ENCODE measurements around the gene ZNF775.

Gene ZNF775

DNA sequence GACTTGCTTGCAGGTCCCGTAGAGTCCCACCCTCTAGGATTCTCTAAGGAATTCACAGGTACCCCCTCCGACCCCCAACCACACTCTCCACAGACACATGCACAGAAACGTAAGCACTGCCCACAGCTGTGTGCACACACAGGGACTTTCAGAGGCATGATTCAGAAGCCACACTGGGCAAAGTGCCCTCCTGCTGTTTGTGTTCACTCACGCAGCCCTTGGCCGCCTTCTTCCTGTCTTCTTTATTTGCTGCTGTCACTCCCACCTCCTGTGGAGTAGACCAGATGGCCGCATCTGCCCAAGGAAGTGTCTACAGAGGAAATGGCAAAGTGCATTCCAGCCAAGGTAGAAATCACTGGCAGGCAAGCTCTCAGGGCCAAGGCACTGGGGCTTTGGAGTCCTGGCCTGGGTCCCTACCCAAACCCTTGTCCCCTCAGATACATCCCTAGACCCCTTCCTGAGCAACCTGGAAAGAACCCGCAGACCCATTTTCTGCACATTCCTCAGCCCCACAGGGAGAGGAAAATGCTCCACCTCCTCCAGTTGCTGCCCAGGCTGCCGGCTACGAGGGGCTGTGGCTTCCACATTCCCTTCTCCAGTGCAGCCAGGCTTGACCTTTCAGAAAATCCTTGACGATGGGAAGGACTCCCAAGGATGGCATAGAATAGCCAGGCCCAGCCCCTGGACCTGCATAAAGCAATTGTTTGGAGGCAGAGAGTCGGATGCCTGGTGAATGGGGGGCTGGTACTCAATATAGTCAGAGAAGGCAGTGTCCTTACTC lies 49.7 kb downstream of the ZNF775 start:
- TF ChIP-seq, protein P1, sequence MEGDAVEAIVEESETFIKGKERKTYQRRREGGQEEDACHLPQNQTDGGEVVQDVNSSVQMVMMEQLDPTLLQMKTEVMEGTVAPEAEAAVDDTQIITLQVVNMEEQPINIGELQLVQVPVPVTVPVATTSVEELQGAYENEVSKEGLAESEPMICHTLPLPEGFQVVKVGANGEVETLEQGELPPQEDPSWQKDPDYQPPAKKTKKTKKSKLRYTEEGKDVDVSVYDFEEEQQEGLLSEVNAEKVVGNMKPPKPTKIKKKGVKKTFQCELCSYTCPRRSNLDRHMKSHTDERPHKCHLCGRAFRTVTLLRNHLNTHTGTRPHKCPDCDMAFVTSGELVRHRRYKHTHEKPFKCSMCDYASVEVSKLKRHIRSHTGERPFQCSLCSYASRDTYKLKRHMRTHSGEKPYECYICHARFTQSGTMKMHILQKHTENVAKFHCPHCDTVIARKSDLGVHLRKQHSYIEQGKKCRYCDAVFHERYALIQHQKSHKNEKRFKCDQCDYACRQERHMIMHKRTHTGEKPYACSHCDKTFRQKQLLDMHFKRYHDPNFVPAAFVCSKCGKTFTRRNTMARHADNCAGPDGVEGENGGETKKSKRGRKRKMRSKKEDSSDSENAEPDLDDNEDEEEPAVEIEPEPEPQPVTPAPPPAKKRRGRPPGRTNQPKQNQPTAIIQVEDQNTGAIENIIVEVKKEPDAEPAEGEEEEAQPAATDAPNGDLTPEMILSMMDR (IDR thresholded peaks at IDR 0.05; ENCODE audit: borderline replicate concordance, control extremely low read depth, extremely low read depth, insufficient read depth, missing control alignments), result no peak
- DNase-seq (ENCODE audit: low spot score), result no peak
- in situ Hi-C loops (cut with MboI; ENCODE audit: low sequenced_read_pairs, unreplicated experiment), result no loop called here

DNA sequence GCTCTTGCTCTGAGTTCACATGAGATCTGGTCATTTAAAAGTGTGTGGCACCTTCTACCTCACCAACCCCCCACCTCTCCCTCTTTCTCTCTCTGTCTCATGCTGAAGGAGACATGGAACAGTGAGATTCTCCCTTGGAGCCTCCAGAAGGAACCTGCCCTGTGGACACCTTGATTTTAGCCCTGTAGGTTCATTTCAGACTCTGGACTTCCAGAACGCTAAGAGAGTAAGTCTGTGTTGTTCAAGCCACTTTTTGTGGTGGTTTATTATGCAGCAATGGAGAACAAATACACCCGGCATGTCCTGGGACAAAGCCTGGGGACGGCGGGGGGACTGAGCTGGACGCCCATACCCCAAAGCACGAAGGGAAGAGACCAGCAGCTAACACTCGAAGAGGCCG lies 50.6 kb downstream of the ZNF775 start:
- DNase-seq (ENCODE audit: low spot score), result no peak
- in situ Hi-C loops (cut with MboI; ENCODE audit: low sequenced_read_pairs, unreplicated experiment), result no loop called here
- TF ChIP-seq, protein P1 (IDR thresholded peaks at IDR 0.05; ENCODE audit: borderline replicate concordance, control extremely low read depth, extremely low read depth, insufficient read depth, missing control alignments), result no peak

DNA sequence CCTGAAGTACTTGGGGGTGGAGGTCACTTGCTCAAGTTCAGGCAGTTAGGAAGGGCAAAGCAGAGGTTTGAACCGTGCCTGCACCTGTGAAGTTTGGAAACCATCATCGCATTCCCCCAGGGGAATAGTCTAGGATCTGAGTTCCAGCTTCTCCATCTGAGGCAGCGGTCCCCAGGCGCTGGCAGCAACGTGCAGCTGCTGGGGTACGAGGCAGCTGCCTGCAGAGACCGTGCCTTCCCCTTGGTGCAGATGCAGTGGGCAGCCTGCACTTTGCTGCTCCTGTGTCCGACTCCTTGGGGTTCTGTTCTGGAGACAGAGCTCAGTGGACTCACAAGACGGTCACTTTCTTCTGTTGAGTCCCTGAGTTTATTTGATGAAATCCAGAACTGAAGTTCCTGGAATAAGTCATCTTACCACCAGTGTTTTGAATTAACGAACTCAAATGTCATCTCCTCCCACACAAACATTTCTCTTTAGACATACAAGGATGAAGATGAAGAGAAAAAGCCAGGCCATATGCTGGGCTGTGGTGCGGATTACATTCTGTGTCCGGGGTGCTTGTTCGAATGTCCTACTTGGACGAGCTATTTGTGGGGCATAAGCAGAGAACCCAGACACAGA lies 51.4 kb downstream of the ZNF775 start:
- in situ Hi-C loops (cut with MboI; ENCODE audit: low sequenced_read_pairs, unreplicated experiment), result no loop called here
- no peak for DNase-seq (ENCODE audit: low spot score)
- TF ChIP-seq, protein P1 (IDR thresholded peaks at IDR 0.05; ENCODE audit: borderline replicate concordance, control extremely low read depth, extremely low read depth, insufficient read depth, missing control alignments), result no peak

DNA sequence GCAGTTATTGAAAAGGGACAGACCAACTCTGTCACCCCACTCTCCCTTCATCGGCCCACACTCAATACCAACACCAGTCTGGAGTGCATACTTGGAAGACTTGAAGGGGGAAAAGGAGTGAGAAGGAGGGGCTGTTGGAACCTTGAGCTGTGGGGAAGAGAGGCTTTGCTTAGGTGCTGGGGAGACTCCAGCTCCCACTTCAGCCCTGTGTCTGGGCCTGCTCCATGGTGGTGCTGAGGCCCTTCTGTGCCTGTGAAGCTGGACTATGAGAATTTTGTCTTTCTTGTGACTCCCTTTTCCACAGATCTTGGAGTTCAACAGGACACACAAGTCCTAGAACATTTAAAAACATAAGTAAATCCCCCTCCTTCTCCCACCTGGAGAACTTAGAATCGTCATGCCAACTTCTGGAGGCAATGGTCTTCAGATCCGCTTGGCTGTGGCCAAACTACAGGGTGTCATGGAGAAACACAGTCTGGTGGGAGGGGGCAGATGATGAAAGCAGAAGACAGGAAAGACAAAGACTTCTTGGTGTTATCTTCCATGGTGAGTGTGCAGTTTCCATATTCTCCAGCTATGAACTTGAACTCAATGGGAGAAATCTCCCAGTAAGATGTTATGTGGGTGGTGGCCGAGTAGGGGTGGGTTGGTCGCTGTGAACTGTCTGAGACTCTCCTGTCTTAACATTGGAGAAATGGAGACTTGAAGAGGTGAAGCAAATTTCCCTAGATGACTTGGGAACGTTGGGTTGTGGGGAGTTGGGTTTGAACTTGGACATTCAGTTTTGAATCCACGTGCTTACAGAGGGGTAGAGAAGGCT lies 52.9 kb downstream of the ZNF775 start:
- in situ Hi-C loops (cut with MboI; ENCODE audit: low sequenced_read_pairs, unreplicated experiment), result no loop called here
- DNase-seq (ENCODE audit: low spot score), result no peak
- TF ChIP-seq, protein P1 (IDR thresholded peaks at IDR 0.05; ENCODE audit: borderline replicate concordance, control extremely low read depth, extremely low read depth, insufficient read depth, missing control alignments), result no peak

DNA sequence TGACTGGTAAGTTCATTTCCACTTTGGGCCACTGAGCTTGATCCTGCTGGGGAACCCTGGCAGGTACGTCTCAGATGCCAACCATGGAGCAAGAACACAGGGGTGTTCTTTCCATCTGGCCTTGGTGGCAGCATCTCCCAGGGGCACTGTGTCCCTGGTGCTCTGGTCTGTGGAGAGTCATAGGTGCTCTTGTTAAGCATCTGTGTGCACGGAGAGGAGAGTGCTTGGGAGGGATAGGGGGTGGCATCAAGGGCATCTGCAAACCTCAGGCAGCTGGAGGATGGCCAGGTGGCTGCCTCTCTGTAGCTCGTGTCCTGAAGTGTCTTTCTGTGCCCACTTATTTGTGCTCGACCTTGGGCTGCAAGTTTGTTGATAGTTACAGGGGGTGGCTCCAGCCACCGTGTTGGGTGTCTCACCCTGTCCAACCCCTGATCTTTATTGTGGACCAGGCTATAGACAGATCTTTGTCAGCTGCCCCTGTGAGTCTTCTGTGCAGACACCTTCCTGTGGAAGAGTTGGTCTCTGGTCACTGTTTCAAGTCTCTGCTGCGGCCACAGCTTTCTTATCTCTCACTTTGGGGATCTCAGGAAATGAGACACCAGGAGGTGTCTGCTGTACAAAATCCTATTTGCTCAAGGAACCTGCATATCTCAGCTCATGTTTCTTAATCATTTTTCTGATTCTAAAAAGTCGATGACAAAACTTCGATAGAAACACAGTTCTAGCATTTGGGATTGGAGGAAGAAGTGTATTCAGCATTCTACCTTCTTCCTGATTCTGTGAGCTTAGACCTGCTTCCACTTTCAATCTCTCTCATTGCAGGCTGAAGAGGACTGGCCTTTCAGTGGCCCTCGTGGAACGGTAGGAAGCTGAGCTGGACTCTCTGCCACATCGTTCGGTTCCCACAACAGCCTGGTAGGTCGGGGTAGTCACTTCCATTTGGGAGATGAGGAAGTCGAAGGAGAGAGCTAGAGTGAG lies 54.1 kb downstream of the ZNF775 start:
- TF ChIP-seq, protein P1 (IDR thresholded peaks at IDR 0.05; ENCODE audit: borderline replicate concordance, control extremely low read depth, extremely low read depth, insufficient read depth, missing control alignments), result no peak
- DNase-seq (ENCODE audit: low spot score), result peak; percentile 66
- in situ Hi-C loops (cut with MboI; ENCODE audit: low sequenced_read_pairs, unreplicated experiment), result no loop called here

All from GM13976 (cell line).